Measurements from ENCODE around the gene TP53I11.

Gene TP53I11

DNA sequence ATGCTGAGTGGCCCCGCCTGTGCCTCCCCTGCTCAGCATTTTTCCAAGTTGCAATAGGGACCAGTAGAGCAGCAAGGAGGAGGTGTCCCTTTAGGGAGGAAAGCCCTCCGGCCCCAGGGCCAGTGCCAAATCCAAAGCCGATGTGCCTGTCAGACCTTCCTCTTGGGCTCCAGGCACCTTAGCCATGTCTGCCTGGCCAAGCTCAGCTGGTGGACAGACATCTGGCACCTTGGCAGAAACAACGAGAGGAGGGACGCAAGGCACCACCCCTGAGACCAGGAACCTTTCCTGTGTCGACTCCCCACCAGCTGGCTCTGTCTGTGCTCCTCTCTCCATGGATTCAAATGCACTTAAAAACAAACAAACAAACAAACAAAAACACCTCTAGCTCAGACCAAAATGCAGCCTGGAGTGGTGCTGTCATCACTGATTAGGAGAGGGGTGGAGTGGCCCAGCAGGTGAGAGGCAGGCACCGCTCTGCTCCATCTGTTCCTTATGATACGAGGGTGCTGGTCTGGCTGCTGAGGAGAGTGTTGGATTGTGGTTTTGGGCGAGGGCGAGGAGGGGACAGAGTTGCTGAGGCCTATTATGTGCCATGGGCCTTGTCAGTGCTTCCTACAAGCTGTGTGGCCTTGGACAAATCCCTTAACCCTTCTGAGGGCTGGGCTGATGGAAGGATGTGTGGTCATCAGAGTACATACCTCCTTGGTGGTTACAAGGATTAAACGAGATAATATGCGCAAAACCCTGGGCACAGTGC lies 46.2 kb downstream of the TP53I11 start:
- no peak for ATAC-seq
- TF ChIP-seq TOX (CRISPR knock-in tag; IDR thresholded peaks at IDR 0.05; ENCODE audit: borderline replicate concordance) (no peak), ISL1 (CRISPR knock-in tag; IDR thresholded peaks at IDR 0.05) (no peak), ARNTL (CRISPR knock-in tag; IDR thresholded peaks at IDR 0.05; ENCODE audit: borderline replicate concordance, low read depth) (no peak), ZNF8 (CRISPR knock-in tag; IDR thresholded peaks at IDR 0.05) (no peak), CSDC2 (CRISPR knock-in tag; IDR thresholded peaks at IDR 0.05) (no peak), ESRRG (CRISPR knock-in tag; IDR thresholded peaks at IDR 0.05) (no peak), ZFP30 (CRISPR knock-in tag; IDR thresholded peaks at IDR 0.05) (no peak), SNAI2 (CRISPR knock-in tag; IDR thresholded peaks at IDR 0.05) (no peak), ZNF70 (CRISPR knock-in tag; IDR thresholded peaks at IDR 0.05) (no peak), CREB5 (CRISPR knock-in tag; IDR thresholded peaks at IDR 0.05; ENCODE audit: low read depth) (no peak)
- TF ChIP-seq, protein P1, sequence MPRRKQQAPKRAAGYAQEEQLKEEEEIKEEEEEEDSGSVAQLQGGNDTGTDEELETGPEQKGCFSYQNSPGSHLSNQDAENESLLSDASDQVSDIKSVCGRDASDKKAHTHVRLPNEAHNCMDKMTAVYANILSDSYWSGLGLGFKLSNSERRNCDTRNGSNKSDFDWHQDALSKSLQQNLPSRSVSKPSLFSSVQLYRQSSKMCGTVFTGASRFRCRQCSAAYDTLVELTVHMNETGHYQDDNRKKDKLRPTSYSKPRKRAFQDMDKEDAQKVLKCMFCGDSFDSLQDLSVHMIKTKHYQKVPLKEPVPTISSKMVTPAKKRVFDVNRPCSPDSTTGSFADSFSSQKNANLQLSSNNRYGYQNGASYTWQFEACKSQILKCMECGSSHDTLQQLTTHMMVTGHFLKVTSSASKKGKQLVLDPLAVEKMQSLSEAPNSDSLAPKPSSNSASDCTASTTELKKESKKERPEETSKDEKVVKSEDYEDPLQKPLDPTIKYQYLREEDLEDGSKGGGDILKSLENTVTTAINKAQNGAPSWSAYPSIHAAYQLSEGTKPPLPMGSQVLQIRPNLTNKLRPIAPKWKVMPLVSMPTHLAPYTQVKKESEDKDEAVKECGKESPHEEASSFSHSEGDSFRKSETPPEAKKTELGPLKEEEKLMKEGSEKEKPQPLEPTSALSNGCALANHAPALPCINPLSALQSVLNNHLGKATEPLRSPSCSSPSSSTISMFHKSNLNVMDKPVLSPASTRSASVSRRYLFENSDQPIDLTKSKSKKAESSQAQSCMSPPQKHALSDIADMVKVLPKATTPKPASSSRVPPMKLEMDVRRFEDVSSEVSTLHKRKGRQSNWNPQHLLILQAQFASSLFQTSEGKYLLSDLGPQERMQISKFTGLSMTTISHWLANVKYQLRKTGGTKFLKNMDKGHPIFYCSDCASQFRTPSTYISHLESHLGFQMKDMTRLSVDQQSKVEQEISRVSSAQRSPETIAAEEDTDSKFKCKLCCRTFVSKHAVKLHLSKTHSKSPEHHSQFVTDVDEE (CRISPR knock-in tag; IDR thresholded peaks at IDR 0.05) = no peak

GRCh38 chr11:44903518-44903917 lies 47.2 kb downstream of the TP53I11 start:
- no peak for ATAC-seq
- TF ChIP-seq BACH2 (CRISPR knock-in tag; IDR thresholded peaks at IDR 0.05; ENCODE audit: borderline replicate concordance) (no peak), ZNF8 (CRISPR knock-in tag; IDR thresholded peaks at IDR 0.05) (no peak), ZFP30 (CRISPR knock-in tag; IDR thresholded peaks at IDR 0.05) (no peak), CSDC2 (CRISPR knock-in tag; IDR thresholded peaks at IDR 0.05) (no peak), OSR1 (CRISPR knock-in tag; IDR thresholded peaks at IDR 0.05) (no peak), CREB5 (CRISPR knock-in tag; IDR thresholded peaks at IDR 0.05; ENCODE audit: low read depth) (no peak), ZNF565 (CRISPR knock-in tag; conservative IDR thresholded peaks at IDR 0.05; ENCODE audit: low read depth) (no peak), TCF4 (CRISPR knock-in tag; IDR thresholded peaks at IDR 0.05; ENCODE audit: borderline replicate concordance) (no peak), RARB (CRISPR knock-in tag; IDR thresholded peaks at IDR 0.05) (no peak), PATZ1 (CRISPR knock-in tag; IDR thresholded peaks at IDR 0.05; ENCODE audit: borderline replicate concordance) (no peak), ZNF70 (CRISPR knock-in tag; IDR thresholded peaks at IDR 0.05) (no peak), SNAI2 (CRISPR knock-in tag; IDR thresholded peaks at IDR 0.05) (no peak), PPARA (CRISPR knock-in tag; IDR thresholded peaks at IDR 0.05; ENCODE audit: borderline replicate concordance) (no peak), TOX (CRISPR knock-in tag; IDR thresholded peaks at IDR 0.05; ENCODE audit: borderline replicate concordance) (no peak), ZFP3 (CRISPR knock-in tag; IDR thresholded peaks at IDR 0.05) (no peak), ISL1 (CRISPR knock-in tag; IDR thresholded peaks at IDR 0.05) (no peak)
- TF ChIP-seq, protein P2, sequence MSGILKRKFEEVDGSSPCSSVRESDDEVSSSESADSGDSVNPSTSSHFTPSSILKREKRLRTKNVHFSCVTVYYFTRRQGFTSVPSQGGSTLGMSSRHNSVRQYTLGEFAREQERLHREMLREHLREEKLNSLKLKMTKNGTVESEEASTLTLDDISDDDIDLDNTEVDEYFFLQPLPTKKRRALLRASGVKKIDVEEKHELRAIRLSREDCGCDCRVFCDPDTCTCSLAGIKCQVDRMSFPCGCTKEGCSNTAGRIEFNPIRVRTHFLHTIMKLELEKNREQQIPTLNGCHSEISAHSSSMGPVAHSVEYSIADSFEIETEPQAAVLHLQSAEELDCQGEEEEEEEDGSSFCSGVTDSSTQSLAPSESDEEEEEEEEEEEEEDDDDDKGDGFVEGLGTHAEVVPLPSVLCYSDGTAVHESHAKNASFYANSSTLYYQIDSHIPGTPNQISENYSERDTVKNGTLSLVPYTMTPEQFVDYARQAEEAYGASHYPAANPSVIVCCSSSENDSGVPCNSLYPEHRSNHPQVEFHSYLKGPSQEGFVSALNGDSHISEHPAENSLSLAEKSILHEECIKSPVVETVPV (CRISPR knock-in tag; IDR thresholded peaks at IDR 0.05) = no peak
- TF ChIP-seq, protein P3, sequence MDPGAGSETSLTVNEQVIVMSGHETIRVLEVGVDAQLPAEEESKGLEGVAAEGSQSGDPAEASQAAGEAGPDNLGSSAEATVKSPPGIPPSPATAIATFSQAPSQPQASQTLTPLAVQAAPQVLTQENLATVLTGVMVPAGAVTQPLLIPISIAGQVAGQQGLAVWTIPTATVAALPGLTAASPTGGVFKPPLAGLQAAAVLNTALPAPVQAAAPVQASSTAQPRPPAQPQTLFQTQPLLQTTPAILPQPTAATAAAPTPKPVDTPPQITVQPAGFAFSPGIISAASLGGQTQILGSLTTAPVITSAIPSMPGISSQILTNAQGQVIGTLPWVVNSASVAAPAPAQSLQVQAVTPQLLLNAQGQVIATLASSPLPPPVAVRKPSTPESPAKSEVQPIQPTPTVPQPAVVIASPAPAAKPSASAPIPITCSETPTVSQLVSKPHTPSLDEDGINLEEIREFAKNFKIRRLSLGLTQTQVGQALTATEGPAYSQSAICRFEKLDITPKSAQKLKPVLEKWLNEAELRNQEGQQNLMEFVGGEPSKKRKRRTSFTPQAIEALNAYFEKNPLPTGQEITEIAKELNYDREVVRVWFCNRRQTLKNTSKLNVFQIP (CRISPR knock-in tag; IDR thresholded peaks at IDR 0.05; ENCODE audit: borderline replicate concordance, low read depth) = no peak
- TF ChIP-seq, protein P1 (CRISPR knock-in tag; IDR thresholded peaks at IDR 0.05) = no peak
